B cell (primary cell): ENCODE measurements around the gene CRTC1.

Experiments used
- EZH2 ChIP-seq: IDR thresholded peaks from 2 replicates; pipeline ENCODE4 v1.6.1; 2012; ENCODE audit warnings: borderline replicate concordance, low read depth, mild to moderate bottlenecking, moderate library complexity, low read length; ENCODE audit not compliant: insufficient read depth, poor library complexity, severe bottlenecking
- TF ChIP-seq, protein P1 (sequence below): fragments of 200-600 bp; IDR thresholded peaks from one replicate; pipeline ENCODE4 v1.8.0; 2022; ENCODE audit warnings: antibody characterized with exemption, mild to moderate bottlenecking

DNA sequence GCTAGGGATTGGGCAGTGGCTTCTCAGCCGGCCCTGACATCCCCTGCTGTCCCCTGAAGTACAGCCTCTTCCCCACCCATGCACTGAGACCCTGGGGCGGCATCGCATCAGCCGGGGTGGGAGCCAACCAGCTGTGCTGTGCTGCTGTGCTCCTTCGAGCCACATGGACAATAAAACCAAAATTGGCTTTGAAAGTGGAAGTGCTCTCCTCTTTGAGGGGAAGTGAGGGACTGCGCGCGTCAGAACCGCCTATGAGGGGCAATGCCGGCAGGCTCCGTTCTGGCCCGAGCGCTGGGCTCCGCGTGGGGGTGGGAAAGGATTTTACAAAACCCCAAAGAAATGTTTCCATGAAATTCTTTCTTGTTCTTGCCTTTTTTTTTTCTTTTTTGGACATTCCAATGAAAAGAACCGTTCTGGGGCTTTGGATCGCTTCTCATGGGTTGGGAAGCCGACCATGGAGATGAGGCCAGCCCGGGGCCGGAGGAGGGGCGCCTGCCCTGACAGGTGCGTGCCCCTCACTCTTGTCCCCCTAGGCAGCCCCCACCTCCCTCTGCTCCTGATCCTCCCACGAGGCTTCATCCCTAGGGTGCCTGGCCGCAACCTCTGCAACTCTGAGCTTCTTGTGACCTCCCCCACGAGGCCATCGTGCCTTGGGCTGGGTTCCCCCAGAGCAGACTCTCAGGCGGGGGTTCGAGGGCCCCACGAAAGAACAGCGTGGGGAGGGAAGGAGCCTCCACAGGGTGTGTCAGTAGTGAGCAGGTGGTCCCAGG, 24.0 kb upstream of the CRTC1 start:
- TF ChIP-seq, protein P1, sequence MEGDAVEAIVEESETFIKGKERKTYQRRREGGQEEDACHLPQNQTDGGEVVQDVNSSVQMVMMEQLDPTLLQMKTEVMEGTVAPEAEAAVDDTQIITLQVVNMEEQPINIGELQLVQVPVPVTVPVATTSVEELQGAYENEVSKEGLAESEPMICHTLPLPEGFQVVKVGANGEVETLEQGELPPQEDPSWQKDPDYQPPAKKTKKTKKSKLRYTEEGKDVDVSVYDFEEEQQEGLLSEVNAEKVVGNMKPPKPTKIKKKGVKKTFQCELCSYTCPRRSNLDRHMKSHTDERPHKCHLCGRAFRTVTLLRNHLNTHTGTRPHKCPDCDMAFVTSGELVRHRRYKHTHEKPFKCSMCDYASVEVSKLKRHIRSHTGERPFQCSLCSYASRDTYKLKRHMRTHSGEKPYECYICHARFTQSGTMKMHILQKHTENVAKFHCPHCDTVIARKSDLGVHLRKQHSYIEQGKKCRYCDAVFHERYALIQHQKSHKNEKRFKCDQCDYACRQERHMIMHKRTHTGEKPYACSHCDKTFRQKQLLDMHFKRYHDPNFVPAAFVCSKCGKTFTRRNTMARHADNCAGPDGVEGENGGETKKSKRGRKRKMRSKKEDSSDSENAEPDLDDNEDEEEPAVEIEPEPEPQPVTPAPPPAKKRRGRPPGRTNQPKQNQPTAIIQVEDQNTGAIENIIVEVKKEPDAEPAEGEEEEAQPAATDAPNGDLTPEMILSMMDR, result no peak
- no peak for TF ChIP-seq EZH2
